SU-DHL-6 (cell line): ENCODE measurements around the gene GFPT2.

Source experiments
- CTCF ChIP-seq: fragments of 200-600 bp; sonication (generic); IDR thresholded peaks from one replicate; pipeline ENCODE4 v1.5.1; 2017; ENCODE audit warnings: antibody characterized with exemption, mild to moderate bottlenecking, low read length, moderate library complexity; ENCODE audit not compliant: insufficient read depth, poor library complexity, severe bottlenecking
- EZH2phosphoT487 ChIP-seq: fragments of 200-600 bp; sonication (generic), shearing (Covaris generic); conservative IDR thresholded peaks from 2 replicates; pipeline ENCODE4 v1.6.1; 2018; ENCODE audit warnings: mild to moderate bottlenecking, antibody characterized with exemption, low read length, moderate library complexity, mixed read lengths

GRCh38 chr5:180390441-180391190, 37.5 kb upstream of the GFPT2 start:
- no peak for TF ChIP-seq CTCF
- TF ChIP-seq EZH2phosphoT487 = no peak
